Astrocyte (in vitro differentiated cells and primary cell): ENCODE measurements around the gene INPP5A. TPM values are rescaled to one million over a fixed set of nuclear protein-coding genes. Genes with fewer than 3 reads are reported as not detected.

ENCODE experiments used
- DNase-seq: peaks from one replicate; pipeline ENCODE4 v3.0.0-alpha.2; 2010; ENCODE audit warnings: low read depth
- FAIRE-seq: peaks from 2 replicates; lab custom pipeline; 2011; peaks lifted over from hg19 to GRCh38; lab: Jason Lieb, UNC
- H2AFZ ChIP-seq: 2 replicates; pipeline ENCODE4 v1.6.0; 2012; ENCODE audit warnings: low read depth, low read length, inconsistent platforms
- H3K27ac ChIP-seq: 2 replicates; pipeline ENCODE4 v1.5.1; 2011; ENCODE audit warnings: low read depth, low read length, inconsistent platforms
- H3K27me3 ChIP-seq: 2 replicates; pipeline ENCODE4 v1.6.0; 2011; ENCODE audit warnings: low read length, inconsistent platforms; ENCODE audit not compliant: insufficient read depth
- H3K36me3 ChIP-seq: 2 replicates; pipeline ENCODE4 v1.5.1; 2011; ENCODE audit warnings: low read length, inconsistent platforms; ENCODE audit not compliant: insufficient read depth
- H3K4me1 ChIP-seq: 2 replicates; pipeline ENCODE4 v1.5.1; 2011; ENCODE audit warnings: low read length, inconsistent platforms; ENCODE audit not compliant: insufficient read depth
- H3K4me2 ChIP-seq: 2 replicates; pipeline ENCODE4 v1.6.0; 2012; ENCODE audit warnings: low read length, inconsistent platforms
- H3K4me3 ChIP-seq: 2 replicates; pipeline ENCODE4 v1.5.1; 2011; ENCODE audit warnings: low read depth, mild to moderate bottlenecking, low read length, inconsistent platforms; ENCODE audit not compliant: insufficient read depth
- H3K79me2 ChIP-seq: 2 replicates; pipeline ENCODE4 v1.6.0; 2012; ENCODE audit warnings: mild to moderate bottlenecking, low read length, inconsistent platforms; ENCODE audit not compliant: insufficient read depth
- H3K9ac ChIP-seq: 2 replicates; pipeline ENCODE4 v1.6.0; 2012; ENCODE audit warnings: mild to moderate bottlenecking, low read length, inconsistent platforms
- H3K9me3 ChIP-seq: 2 replicates; pipeline ENCODE4 v1.5.1; 2012; ENCODE audit warnings: low read depth, mild to moderate bottlenecking, low read length, inconsistent platforms; ENCODE audit not compliant: insufficient read depth
- H4K20me1 ChIP-seq: 2 replicates; pipeline ENCODE4 v1.6.0; 2012; ENCODE audit warnings: low read length, inconsistent platforms; ENCODE audit not compliant: insufficient read depth
- H3K27ac Mint-ChIP-seq: one replicate; pipeline ENCODE4 v1.8.0; 2021; ENCODE audit warnings: mild to moderate bottlenecking, mixed read lengths; ENCODE audit not compliant: unreplicated experiment
- H3K27me3 Mint-ChIP-seq: one replicate; pipeline ENCODE4 v1.8.0; 2021; ENCODE audit warnings: low read depth, mixed read lengths; ENCODE audit not compliant: unreplicated experiment
- H3K36me3 Mint-ChIP-seq: one replicate; pipeline ENCODE4 v1.8.0; 2021; ENCODE audit warnings: low read depth, mixed read lengths; ENCODE audit not compliant: unreplicated experiment
- H3K4me1 Mint-ChIP-seq: one replicate; pipeline ENCODE4 v1.8.0; 2021; ENCODE audit warnings: low read depth, mixed read lengths; ENCODE audit not compliant: unreplicated experiment
- H3K4me3 Mint-ChIP-seq: one replicate; pipeline ENCODE4 v1.8.0; 2021; ENCODE audit warnings: mild to moderate bottlenecking, moderate library complexity, mixed read lengths; ENCODE audit not compliant: unreplicated experiment
- H3K9me3 Mint-ChIP-seq: one replicate; pipeline ENCODE4 v1.8.0; 2021; ENCODE audit warnings: mild to moderate bottlenecking, mixed read lengths; ENCODE audit not compliant: unreplicated experiment
- EZH2 ChIP-seq: IDR thresholded peaks from 2 replicates; pipeline ENCODE4 v1.6.1; 2012; ENCODE audit warnings: mild to moderate bottlenecking, low read length, inconsistent platforms; ENCODE audit not compliant: insufficient read depth
- total RNA-seq: library from RNA; stranded (reverse); gene quantifications from 2 replicates; pipeline ENCODE4 v1.2.1, GENCODE V29; 2021
- TF ChIP-seq, protein P1 (sequence below): IDR thresholded peaks from 2 replicates; pipeline ENCODE4 v1.5.1; 2011; ENCODE audit warnings: low read depth, mild to moderate bottlenecking, inconsistent platforms, low read length, moderate library complexity; ENCODE audit not compliant: insufficient read depth

The INPP5A gene
- total RNA-seq, 1 donor from 2014 or later: 39.1 TPM

DNA sequence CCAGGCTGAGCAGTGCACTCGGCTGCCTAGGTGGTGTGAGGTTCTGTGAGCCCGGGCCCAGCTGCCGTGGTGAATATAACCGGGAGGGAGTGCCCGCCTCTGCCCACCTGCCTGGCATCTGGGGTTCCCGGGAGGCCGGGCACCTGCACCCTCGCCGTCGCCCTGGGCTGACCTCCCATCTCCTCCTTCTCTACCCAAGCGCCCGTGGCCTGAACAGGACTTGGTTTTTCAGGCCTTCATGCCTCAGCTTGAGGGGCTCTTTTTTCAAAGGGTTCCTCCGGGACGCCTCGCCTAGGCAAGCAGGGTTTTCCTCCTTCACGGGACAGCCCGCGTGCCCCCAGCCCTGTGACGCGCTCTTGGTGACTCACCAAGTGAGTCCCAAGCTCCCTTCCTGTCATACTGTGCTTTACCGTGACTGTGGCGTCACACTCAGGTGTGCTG lies 9.9 kb downstream of the INPP5A start:
- DNase-seq (no peak), FAIRE-seq (no peak)
- TF ChIP-seq, protein P1, sequence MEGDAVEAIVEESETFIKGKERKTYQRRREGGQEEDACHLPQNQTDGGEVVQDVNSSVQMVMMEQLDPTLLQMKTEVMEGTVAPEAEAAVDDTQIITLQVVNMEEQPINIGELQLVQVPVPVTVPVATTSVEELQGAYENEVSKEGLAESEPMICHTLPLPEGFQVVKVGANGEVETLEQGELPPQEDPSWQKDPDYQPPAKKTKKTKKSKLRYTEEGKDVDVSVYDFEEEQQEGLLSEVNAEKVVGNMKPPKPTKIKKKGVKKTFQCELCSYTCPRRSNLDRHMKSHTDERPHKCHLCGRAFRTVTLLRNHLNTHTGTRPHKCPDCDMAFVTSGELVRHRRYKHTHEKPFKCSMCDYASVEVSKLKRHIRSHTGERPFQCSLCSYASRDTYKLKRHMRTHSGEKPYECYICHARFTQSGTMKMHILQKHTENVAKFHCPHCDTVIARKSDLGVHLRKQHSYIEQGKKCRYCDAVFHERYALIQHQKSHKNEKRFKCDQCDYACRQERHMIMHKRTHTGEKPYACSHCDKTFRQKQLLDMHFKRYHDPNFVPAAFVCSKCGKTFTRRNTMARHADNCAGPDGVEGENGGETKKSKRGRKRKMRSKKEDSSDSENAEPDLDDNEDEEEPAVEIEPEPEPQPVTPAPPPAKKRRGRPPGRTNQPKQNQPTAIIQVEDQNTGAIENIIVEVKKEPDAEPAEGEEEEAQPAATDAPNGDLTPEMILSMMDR: no peak
- no peak for TF ChIP-seq EZH2
- Histone ChIP-seq H3K27ac (no peak overlapping the region), H3K4me3 (no peak overlapping the region), H2AFZ (no peak overlapping the region), H3K79me2 (peaks cover 95% of the 10 kb centered on the region), H3K9me3 (no peaks in the 10 kb centered on the region), H3K4me2 (no peak overlapping the region), H3K9ac (no peak overlapping the region), H3K4me1 (no peaks in the 10 kb centered on the region), H3K27me3 (no peaks in the 10 kb centered on the region), H3K36me3 (no peaks in the 10 kb centered on the region), H4K20me1 (peaks cover 96% of the 10 kb centered on the region)
- Mint-ChIP-seq H3K9me3 (no peaks in the 10 kb centered on the region), H3K4me1 (peaks cover 8% of the 10 kb centered on the region), H3K27ac (no peak overlapping the region), H3K27me3 (no peaks in the 10 kb centered on the region), H3K4me3 (no peak overlapping the region), H3K36me3 (peaks cover 6% of the 10 kb centered on the region)

DNA sequence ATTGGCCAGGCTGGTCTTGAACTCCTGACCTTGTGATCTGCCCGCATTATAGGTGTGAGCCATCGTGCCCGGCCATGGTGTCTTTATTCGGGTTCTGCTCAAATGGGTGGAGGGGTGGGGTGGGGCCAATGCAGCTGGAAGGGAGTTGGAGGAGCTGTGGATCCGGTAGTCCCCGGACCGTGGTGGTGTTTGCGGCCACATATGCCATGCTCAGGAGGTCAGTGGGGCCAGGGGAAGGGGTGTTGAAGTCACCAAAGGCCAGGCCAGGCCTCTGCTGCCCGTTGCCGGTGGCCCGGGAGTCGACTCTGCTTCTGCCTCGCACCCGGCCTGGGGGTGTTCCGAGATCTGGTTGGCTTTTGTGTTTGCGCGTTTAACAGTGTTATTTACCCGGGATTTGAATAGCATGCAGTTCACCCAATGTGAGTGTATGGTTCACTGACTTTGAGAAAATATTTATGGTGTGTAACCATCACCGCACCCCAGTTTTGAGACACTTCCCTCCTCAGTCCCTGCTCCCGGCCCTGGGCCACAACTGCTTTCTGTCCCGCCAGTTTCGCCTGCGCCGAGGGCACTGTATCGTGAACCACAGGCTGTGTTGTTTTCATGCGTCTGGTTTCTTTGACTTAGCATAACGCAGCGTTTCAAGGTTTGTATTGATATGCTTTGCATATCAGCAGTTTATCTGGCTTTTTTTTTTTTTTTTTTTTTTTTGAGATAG lies 10.7 kb downstream of the INPP5A start:
- H3K4me3 Mint-ChIP-seq: no peak overlapping the region
- FAIRE-seq (no peak), DNase-seq (no peak)
- peaks cover 8% of the 10 kb centered on the region for H3K4me1 Mint-ChIP-seq
- Histone ChIP-seq H3K36me3 (no peaks in the 10 kb centered on the region), H3K4me2 (no peak overlapping the region), H3K9me3 (no peaks in the 10 kb centered on the region), H4K20me1 (peaks cover 88% of the 10 kb centered on the region), H2AFZ (no peak overlapping the region), H3K9ac (no peak overlapping the region), H3K4me3 (no peak overlapping the region), H3K79me2 (peaks cover 87% of the 10 kb centered on the region), H3K4me1 (no peaks in the 10 kb centered on the region), H3K27ac (no peak overlapping the region), H3K27me3 (no peaks in the 10 kb centered on the region)
- H3K9me3 Mint-ChIP-seq: no peaks in the 10 kb centered on the region
- peaks cover 4% of the 10 kb centered on the region for H3K36me3 Mint-ChIP-seq
- no peaks in the 10 kb centered on the region for H3K27me3 Mint-ChIP-seq
- TF ChIP-seq, protein P1: no peak
- no peak overlapping the region for H3K27ac Mint-ChIP-seq

DNA sequence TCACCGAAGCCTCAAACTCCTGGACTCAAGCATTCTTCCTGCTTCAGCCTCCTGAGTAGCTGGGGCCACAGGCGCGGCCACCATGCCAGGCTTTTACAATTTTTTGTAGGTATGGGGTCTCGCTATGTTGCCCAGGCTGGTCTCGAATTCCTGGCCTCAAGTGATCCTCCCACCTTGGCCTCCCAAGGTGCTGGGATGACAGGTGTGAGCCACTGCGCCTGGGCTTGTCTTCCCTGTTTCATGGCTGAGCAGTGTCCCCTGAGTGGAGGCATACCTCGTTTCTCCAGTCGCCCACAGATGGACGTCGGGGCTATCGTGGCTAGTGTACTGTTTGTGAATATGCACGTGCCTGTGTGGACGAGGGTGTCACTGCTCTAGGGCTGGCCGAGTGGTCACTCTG lies 11.3 kb downstream of the INPP5A start:
- Mint-ChIP-seq H3K27ac (no peak overlapping the region), H3K4me3 (no peak overlapping the region), H3K27me3 (no peaks in the 10 kb centered on the region), H3K4me1 (peaks cover 8% of the 10 kb centered on the region), H3K36me3 (peaks cover 3% of the 10 kb centered on the region), H3K9me3 (no peaks in the 10 kb centered on the region)
- DNase-seq: no peak
- Histone ChIP-seq H3K27ac (no peak overlapping the region), H2AFZ (no peak overlapping the region), H3K9ac (no peak overlapping the region), H3K9me3 (no peaks in the 10 kb centered on the region), H3K36me3 (no peaks in the 10 kb centered on the region), H3K4me1 (no peaks in the 10 kb centered on the region), H3K4me2 (no peak overlapping the region), H4K20me1 (peaks cover 83% of the 10 kb centered on the region), H3K4me3 (no peak overlapping the region), H3K27me3 (no peaks in the 10 kb centered on the region), H3K79me2 (peaks cover 85% of the 10 kb centered on the region)
- FAIRE-seq: no peak
- TF ChIP-seq, protein P1: no peak
- no peak for TF ChIP-seq EZH2
